HepG2 (cell line): ENCODE measurements around the gene FBXO11. TPM values are rescaled to one million over a fixed set of nuclear protein-coding genes. Genes with fewer than 3 reads are reported as not detected.

Experiments
- ATF7 ChIP-seq, 2 experiments: fragments of 450-650 bp in 1 of 2; sonication (generic) in 1 of 2; formaldehyde crosslinking in 1 of 2; IDR thresholded peaks; 2 replicates each; pipeline versions ENCODE4 v1.4.0 to v1.6.1; 2016 to 2020; ENCODE audit warnings: antibody characterized with exemption in 1 of 2, mild to moderate bottlenecking in 1 of 2, missing genetic modification reagents in 1 of 2
- ATM ChIP-seq: fragments of 450-650 bp; IDR thresholded peaks from 2 replicates; pipeline ENCODE4 v1.7.1; 2017; ENCODE audit warnings: mild to moderate bottlenecking, borderline replicate concordance
- CENPT ChIP-seq: sonication (generic); formaldehyde crosslinking; IDR thresholded peaks from 2 replicates; pipeline ENCODE4 v1.8.0; 2022; ENCODE audit warnings: low read depth, mild to moderate bottlenecking, moderate library complexity, missing genetic modification reagents
- HHEX ChIP-seq: IDR thresholded peaks from 2 replicates; pipeline ENCODE4 v1.6.1; 2016; ENCODE audit warnings: control low read depth
- HNF1A ChIP-seq, 2 experiments: sonication (generic) in 1 of 2; formaldehyde crosslinking in 1 of 2; IDR thresholded peaks; 2 replicates each; pipeline versions ENCODE4 v1.4.0 to v1.6.1; 2016 to 2020; ENCODE audit warnings: borderline replicate concordance in 1 of 2, low read depth in 1 of 2, mild to moderate bottlenecking in 1 of 2, missing genetic modification reagents in 1 of 2
- KDM3A ChIP-seq: IDR thresholded peaks from 2 replicates; pipeline ENCODE4 v1.6.1; 2018; ENCODE audit warnings: low read depth, missing compliant biosample characterization
- KDM5B ChIP-seq: sonication (generic); formaldehyde crosslinking; IDR thresholded peaks from 2 replicates; pipeline ENCODE4 v1.4.0; 2020; ENCODE audit warnings: missing genetic modification reagents, mild to moderate bottlenecking, borderline replicate concordance
- MZF1 ChIP-seq: sonication (generic); formaldehyde crosslinking; IDR thresholded peaks from 2 replicates; pipeline ENCODE4 v1.8.1; 2023; ENCODE audit warnings: mild to moderate bottlenecking, missing genetic modification reagents, borderline replicate concordance
- NR2F6 ChIP-seq, 2 experiments: IDR thresholded peaks; 2 replicates each; pipeline ENCODE4 v1.6.1; 2016; ENCODE audit warnings: antibody characterized with exemption in 1 of 2, mild to moderate bottlenecking in 1 of 2
- RFX5 ChIP-seq: IDR thresholded peaks from 2 replicates; pipeline ENCODE4 v1.6.1; 2011; ENCODE audit warnings: low read depth, low read length, improper control_type of control experiment
- SAP130 ChIP-seq: IDR thresholded peaks from 2 replicates; pipeline ENCODE4 v1.6.1; 2016; ENCODE audit warnings: low read depth
- SRSF9 ChIP-seq: fragments of 200-400 bp; formaldehyde crosslinking; IDR thresholded peaks from 2 replicates; pipeline ENCODE4 v1.6.1; 2018; ENCODE audit warnings: borderline replicate concordance, mild to moderate bottlenecking, low read depth, low read length; ENCODE audit not compliant: insufficient read depth, poor library complexity, severe bottlenecking
- SUZ12 ChIP-seq: fragments of 150-350 bp; IDR thresholded peaks from 2 replicates; pipeline ENCODE4 v1.6.1; 2014; ENCODE audit warnings: low read depth, low read length
- ZBTB49 ChIP-seq: sonication (generic); formaldehyde crosslinking; IDR thresholded peaks from 2 replicates; pipeline ENCODE4 v1.4.0; 2020; ENCODE audit warnings: missing genetic modification reagents, borderline replicate concordance
- ZNF138 ChIP-seq: sonication (generic); formaldehyde crosslinking; IDR thresholded peaks from 2 replicates; pipeline ENCODE4 v1.5.0; 2020; ENCODE audit warnings: mild to moderate bottlenecking, low read depth, missing genetic modification reagents
- ZNF224 ChIP-seq: sonication (generic); formaldehyde crosslinking; IDR thresholded peaks from 2 replicates; pipeline ENCODE4 v1.5.0; 2020; ENCODE audit warnings: mild to moderate bottlenecking, missing genetic modification reagents
- ZNF232 ChIP-seq: sonication (generic); formaldehyde crosslinking; IDR thresholded peaks from 2 replicates; pipeline ENCODE4 v1.4.0; 2020; ENCODE audit warnings: missing genetic modification reagents, borderline replicate concordance
- ZNF260 ChIP-seq: sonication (generic); formaldehyde crosslinking; IDR thresholded peaks from 2 replicates; pipeline ENCODE4 v1.4.0; 2020; ENCODE audit warnings: missing genetic modification reagents, low read depth, mild to moderate bottlenecking, borderline replicate concordance
- ZNF292 ChIP-seq: sonication (generic); formaldehyde crosslinking; IDR thresholded peaks from 2 replicates; pipeline ENCODE4 v1.8.1; 2022; ENCODE audit warnings: mild to moderate bottlenecking, low read depth, missing genetic modification reagents, borderline replicate concordance
- ZNF329 ChIP-seq: sonication (generic); formaldehyde crosslinking; IDR thresholded peaks from 2 replicates; pipeline ENCODE4 v1.9.0; 2021; ENCODE audit warnings: low read depth, mild to moderate bottlenecking, missing genetic modification reagents
- ZNF510 ChIP-seq: sonication (generic); formaldehyde crosslinking; IDR thresholded peaks from 2 replicates; pipeline ENCODE4 v1.4.0; 2020; ENCODE audit warnings: low read depth, mild to moderate bottlenecking, missing genetic modification reagents
- ZSCAN31 ChIP-seq: sonication (generic); formaldehyde crosslinking; IDR thresholded peaks from 2 replicates; pipeline ENCODE4 v1.5.0; 2020; ENCODE audit warnings: low read depth, mild to moderate bottlenecking, missing genetic modification reagents
- polyA plus RNA-seq, 8 experiments: library from polyadenylated mRNA; depleted of rRNA in 3 of 8; stranded (reverse) in 7 of 8; unstranded in 1 of 8; fragments of >200 nt; fragmentation: Illumina TruSeq in 4 of 8; extraction: Trizol in 4 of 8; gene quantifications; 2 replicates each; pipeline versions ENCODE4 v1.2.1 to v1.2.3, GENCODE V29; 2011 to 2016; ENCODE audit warnings: low read depth in 4 of 8, missing spikeins in 1 of 8, mixed read lengths in 1 of 8; ENCODE audit not compliant: insufficient read depth in 1 of 8
- total RNA-seq, 5 experiments: library from RNA; depleted of rRNA; stranded (reverse); fragments of >200 nt; fragmentation: Illumina TruSeq; extraction: Trizol; gene quantifications; 2 replicates each; pipeline ENCODE4 v1.2.3, GENCODE V29; 2016; ENCODE audit warnings: low read depth in 1 of 5
- TF ChIP-seq, protein P1 (sequence below): sonication (generic); formaldehyde crosslinking; IDR thresholded peaks from 2 replicates; pipeline ENCODE4 v1.8.0; 2022; ENCODE audit warnings: missing genetic modification reagents, mild to moderate bottlenecking, inconsistent platforms, borderline replicate concordance

Gene FBXO11
- total and polyA plus RNA-seq, 2 of the 13 experiments (the other 11 are each of a cell fraction or from before 2014, with no cell fraction given) = 27.9 to 47.6 TPM

- TF ChIP-seq ATF7 (IDR thresholded peaks at IDR 0.05) (0 out of 2 replicates have a peak, but pooled peaks have one; percentile 15), ATF7 (CRISPR knock-in tag; IDR thresholded peaks at IDR 0.05) (no peak), ZNF329 (CRISPR knock-in tag) (no peak; the same call in 1 of the 2 replicates), ZSCAN31 (CRISPR knock-in tag) (no peak), SUZ12 (no peak), ATM (no peak), HHEX (CRISPR knock-in tag) (no peak), MZF1 (0 out of 2 replicates have a peak, but pooled peaks have one; percentile 14), CENPT (CRISPR knock-in tag) (no peak), KDM3A (CRISPR knock-in tag) (peak; percentile 17; the same call in 1 of the 2 replicates), ZNF260 (CRISPR knock-in tag) (no peak), HNF1A (IDR thresholded peaks at IDR 0.05; ENCODE audit: low read depth) (no peak), HNF1A (CRISPR knock-in tag; IDR thresholded peaks at IDR 0.05; ENCODE audit: borderline replicate concordance) (no peak), NR2F6 (IDR thresholded peaks at IDR 0.05) (peak; percentile 48; the same call in 1 of the 2 replicates), NR2F6 (CRISPR knock-in tag; IDR thresholded peaks at IDR 0.05) (no peak), ZBTB49 (CRISPR knock-in tag) (no peak), RFX5 (no peak), SRSF9 (no peak), ZNF232 (no peak), ZNF292 (peak; percentile 70), KDM5B (CRISPR knock-in tag) (no peak), ZNF510 (CRISPR knock-in tag) (0 out of 2 replicates have a peak, but pooled peaks have one; percentile 4), SAP130 (CRISPR knock-in tag) (no peak), ZNF224 (CRISPR knock-in tag) (0 out of 2 replicates have a peak, but pooled peaks have one; percentile 14), ZNF138 (CRISPR knock-in tag) (no peak)
- TF ChIP-seq, protein P1, sequence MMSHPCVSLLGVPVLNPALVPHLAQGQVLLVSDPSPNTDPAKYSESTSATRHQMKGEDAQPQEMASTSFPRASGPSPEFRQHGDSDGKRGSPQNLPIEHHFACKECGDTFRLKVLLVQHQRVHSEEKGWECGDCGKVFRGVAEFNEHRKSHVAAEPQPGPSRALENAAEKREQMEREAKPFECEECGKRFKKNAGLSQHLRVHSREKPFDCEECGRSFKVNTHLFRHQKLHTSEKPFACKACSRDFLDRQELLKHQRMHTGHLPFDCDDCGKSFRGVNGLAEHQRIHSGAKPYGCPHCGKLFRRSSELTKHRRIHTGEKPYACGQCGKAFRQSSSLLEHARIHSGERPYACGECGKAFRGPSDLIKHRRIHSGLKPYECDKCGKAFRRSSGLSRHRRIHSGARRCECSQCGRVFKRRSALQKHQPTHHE = peak; percentile 38; the same call in 1 of the 2 replicates
Observed at GRCh38 chr2:47782381-47782670, 124.0 kb downstream of the FBXO11 start (continued).
